Stimulated activated naive CD4-positive, alpha-beta T cell treated with Interleukin-2 at 50 U/mL for 16 hours (primary cell): Measurements from ENCODE around the gene HIPK2.

Source experiments
- DNase-seq: peaks from one replicate; lab custom pipeline; 2025; lab: John Stamatoyannopoulos, UW

The HIPK2 gene

DNA sequence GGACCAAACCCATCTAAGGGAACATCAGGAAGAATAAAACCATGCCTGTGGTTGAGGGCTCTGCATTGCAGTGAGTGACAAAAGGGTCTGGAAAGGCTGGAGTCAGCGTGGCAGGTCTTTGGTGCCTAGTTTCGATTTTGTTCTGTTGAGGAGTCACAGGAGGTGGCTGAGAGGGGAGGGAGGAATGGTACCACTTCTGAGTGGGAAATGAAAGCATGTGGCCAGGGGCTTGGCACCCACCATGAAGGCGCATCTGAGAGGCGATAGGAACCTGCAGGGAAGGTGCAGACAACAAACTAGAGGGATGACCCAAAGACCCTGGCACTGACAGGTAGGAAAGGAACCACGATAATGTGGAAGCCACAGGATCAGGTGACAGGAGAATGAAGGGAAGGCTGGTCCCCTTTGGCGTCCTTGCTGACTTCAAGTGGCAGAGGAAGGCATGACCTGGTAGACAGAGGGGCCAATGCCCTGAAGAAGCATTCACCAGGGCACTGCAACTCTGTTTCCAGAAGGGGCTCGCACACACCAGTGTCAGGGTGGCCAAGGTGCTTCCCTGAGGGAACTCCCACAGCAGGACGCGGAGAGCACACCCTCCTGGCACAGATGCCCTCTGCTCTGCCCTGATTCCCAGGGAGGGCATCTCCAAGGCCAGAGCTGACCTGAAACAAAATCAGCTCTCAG, 41.7 kb downstream of the HIPK2 start:
- DNase-seq, result no peak

- no peak for DNase-seq
These were observed 42.3 kb downstream of the HIPK2 start for GRCh38 chr7:139735466-139735865.

DNA sequence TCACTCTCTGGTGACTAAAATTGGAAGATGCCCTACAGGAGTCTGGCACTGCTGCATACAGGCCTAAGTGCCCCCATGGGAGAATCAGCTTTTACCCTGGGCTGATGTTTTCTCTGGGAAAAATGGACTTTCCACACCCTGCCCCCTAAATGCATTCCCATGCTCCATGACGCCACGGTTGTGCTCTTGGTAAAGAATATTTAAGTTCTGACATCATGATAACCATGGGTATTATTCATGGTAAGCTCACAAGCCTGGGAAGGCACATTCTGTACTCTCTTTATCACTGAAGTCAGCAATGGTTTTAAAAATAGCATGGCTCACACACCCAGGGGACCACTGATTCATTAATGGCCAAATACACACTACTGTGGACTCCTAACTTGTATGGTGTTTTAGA, 43.4 kb downstream of the HIPK2 start:
- no peak for DNase-seq

DNA sequence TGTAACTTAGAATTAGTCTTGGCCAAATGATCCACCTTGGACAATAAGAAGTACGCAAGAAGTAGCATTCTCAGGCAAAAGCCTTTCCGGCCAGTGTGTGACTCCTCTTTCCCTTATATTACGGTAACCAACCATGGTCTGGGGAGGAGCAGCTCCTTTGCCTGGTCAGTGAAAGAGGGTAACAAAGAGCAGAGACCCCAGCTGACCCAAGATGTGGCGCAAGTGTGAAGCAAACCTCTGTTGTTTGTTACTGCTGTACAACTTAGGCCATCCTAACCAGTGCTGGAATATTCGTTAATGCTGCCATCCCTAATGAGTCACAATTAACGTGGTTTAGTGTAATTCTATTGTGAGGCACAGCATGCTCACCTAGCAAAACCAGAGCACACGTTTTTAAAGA, 44.0 kb downstream of the HIPK2 start:
- DNase-seq, result no peak

- DNase-seq, result no peak
These were observed 45.2 kb downstream of the HIPK2 start for GRCh38 chr7:139732471-139733167.

- no peak for DNase-seq
These were observed 45.9 kb downstream of the HIPK2 start for GRCh38 chr7:139731802-139732470.

DNA sequence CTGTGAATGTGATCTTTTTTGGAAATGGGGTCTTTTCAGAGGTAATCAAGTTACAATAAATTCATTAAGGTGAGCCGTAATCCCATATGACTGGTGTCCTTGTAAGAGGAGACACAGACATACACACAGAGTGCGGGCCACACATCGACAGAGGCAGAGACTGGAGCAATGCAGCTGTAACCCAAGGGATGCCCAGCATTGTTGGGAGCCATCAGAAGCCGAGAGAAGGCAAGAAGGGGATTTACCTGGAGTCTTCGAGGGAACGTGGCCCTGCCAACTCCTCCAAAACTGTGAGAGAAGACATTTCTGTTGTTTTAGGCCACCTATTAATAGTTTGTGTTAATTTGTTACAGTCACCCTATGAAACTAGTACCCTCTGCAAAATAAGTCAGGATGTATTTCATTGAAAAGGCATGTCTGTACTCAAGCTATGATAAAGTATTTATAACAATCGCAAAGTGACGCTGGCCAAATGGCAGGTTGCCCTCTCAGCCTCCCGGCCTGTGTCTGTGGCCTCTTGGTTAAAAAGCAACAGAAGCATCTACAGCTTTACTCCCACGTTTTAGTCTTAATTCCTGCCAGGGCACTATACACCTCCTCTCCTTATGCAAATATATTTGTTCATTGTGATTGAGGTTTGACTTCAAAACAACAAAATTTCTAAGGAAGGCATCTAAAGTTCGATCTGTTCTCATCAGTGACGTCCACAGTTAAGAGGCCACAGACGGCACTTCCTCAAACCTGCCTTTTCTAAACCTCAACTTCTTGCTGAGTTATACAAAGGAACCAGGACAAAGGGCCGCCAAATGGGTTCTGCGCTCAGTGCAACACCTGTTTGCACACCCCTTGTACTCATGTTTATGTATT, 46.8 kb downstream of the HIPK2 start:
- no peak for DNase-seq

GRCh38 chr7:139728203-139728602, 49.6 kb downstream of the HIPK2 start:
- no peak for DNase-seq

DNA sequence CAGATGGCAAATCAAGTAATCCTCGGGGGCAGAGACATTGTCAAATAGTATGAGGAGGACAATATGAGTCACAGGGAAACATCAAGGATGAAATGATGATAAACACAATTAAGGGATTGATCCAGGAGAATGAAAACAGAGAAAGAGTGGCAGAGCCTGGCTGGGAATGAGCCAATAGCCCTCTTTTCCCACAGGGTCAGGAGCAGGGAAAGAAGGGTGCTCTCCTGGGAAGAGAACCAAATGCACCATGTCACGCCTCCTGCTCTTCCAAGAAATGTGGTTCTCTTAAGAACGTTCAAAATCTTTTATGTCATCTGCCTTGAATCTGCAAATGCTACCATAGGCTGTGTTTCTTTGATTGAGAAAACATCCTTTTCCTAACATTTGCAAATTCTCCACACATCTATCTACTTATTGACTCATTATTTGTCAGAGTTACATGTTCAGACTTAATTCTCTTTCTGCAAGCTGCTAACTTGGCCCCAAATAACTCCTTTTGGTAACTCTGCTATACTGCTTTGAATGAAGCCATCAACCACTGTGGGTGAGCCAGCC, 50.6 kb downstream of the HIPK2 start:
- no peak for DNase-seq

- no peak for DNase-seq
These were observed 51.3 kb downstream of the HIPK2 start for GRCh38 chr7:139726485-139726869.

DNA sequence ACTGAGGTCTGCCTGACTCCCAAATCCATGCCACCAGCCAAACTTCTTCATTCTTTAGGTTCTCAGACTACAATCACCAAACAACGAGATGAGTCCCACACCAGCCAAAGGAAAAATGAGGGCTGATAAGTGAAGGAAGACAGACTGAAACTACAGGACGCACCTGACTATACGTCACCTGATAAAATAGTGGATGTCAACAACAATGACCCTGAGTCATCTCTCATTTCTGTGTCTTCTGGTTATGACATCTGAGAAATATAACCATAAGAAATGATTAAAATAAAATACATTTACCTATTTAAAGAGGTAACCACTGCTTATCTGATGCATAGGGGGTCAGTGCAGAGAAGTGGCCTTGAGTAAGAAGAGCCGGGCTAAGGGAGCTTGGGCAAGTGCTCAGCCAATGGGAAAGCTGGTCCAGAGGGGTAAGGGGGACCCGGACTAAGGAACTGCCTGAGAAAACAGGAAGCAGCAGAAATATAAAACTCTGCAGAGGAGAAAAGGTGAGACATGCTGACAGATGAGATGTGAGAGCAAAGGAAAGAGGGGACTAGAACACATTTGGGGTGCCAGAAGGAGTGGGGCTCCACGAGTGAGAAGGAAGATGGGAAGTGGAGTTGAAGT, 51.8 kb downstream of the HIPK2 start:
- no peak for DNase-seq

- DNase-seq, result no peak
These were observed 52.7 kb downstream of the HIPK2 start for GRCh38 chr7:139725077-139725476.

DNA sequence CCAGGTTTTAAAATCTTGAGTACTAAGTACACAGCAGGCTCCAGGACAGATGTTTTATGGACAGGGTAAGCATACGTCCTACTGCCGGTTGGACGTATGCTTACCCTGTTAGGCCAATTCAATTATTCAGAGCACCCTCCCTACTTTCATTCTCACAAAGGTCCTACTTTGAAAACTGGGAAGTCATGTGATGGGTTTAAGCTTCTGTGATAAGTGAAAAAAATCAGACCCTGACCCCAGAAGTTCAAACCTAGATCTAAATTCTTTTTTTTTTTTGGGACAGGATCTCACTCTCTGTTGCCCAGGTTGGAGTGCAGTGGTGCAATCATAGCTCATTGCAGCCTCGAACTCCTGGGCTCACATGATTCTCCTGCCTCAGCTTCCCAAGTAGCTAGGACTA, 55.2 kb downstream of the HIPK2 start:
- no peak for DNase-seq

GRCh38 chr7:139721821-139722220, 56.0 kb downstream of the HIPK2 start:
- DNase-seq, result no peak

DNA sequence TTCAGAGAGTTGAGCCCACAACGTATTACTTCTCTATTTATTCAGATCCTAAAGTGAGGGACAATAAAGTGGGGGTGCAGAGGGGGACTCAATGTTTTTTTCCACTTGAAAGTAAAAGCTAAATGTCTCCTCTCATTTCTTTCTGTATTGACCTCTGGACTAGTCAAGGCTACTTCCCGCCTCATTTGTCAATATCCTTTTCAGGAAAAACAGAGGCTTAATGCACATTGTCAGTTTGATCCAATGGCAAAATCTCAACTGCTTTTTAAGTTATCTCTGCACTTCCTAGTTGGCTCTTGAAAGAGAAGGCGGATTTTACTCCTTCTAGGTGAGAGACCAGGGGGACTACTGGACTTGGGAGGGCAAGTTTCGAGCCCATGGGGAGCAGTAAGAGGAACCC, 56.4 kb downstream of the HIPK2 start:
- no peak for DNase-seq

GRCh38 chr7:139720705-139721231, 57.0 kb downstream of the HIPK2 start:
- no peak for DNase-seq

DNA sequence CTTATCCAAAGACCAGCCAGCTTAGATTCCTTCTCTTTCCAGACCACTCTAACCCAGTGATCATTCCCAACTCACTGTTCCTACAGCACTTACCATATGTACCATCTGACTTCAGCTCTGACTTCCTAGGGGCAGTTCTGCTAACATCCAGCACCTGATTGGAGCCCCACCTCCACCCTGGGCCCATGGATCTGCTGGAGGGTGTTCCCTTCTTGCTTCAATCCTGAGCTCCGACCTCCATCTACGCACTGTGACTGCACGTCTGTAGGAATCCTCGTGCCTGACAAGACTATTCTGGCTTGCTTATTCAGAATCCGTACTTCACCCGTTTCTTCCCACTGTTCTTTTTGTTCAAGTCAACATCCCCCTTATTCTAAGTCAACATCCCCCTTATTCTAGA, 57.6 kb downstream of the HIPK2 start:
- no peak for DNase-seq

GRCh38 chr7:139718859-139719258, 58.9 kb downstream of the HIPK2 start:
- DNase-seq, result no peak

DNA sequence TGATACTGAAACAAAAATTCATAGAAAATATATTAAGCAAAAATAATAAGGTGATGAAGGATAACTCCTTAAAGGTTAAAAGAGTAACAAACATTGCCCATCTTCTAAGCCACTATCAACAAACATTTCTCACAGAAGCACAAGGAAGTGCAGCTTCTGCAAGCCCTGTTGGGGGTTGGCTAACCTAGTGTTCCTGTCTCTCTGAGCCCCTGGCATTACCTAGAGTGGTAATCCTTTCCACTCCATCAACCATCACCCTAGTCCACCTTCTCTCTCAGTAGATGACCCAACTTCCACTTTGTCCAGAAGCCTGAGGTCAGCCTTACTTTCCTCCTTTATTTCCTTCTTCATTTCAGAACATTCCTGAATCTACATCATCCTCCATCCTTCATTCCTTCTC, 59.7 kb downstream of the HIPK2 start:
- no peak for DNase-seq

GRCh38 chr7:139716156-139716942, 61.4 kb downstream of the HIPK2 start:
- DNase-seq, result no peak
